Panc1 (cell line): ENCODE data around the gene CTNND2.

Experiments
- POLR2AphosphoS5 ChIP-seq: IDR thresholded peaks from 2 replicates; pipeline ENCODE4 v1.6.1; 2012; ENCODE audit warnings: mild to moderate bottlenecking, low read depth, low read length, moderate library complexity
- TCF7L2 ChIP-seq: IDR thresholded peaks from 2 replicates; pipeline ENCODE4 v1.6.1; 2011; ENCODE audit warnings: mild to moderate bottlenecking, low read depth, low read length, inconsistent platforms
- TF ChIP-seq, protein P1 (sequence below): fragments of 450-650 bp; IDR thresholded peaks from 2 replicates; pipeline ENCODE4 v1.5.1; 2017; ENCODE audit warnings: mild to moderate bottlenecking
- TF ChIP-seq, protein P2 (sequence below), 2 experiments: IDR thresholded peaks; 2 replicates each; pipeline ENCODE4 v1.6.1; 2011 to 2012; ENCODE audit warnings: low read depth in 2 of 2, control low read depth in 1 of 2, low read length in 1 of 2, mild to moderate bottlenecking in 1 of 2, moderate library complexity in 1 of 2; ENCODE audit not compliant: insufficient read depth in 1 of 2

DNA sequence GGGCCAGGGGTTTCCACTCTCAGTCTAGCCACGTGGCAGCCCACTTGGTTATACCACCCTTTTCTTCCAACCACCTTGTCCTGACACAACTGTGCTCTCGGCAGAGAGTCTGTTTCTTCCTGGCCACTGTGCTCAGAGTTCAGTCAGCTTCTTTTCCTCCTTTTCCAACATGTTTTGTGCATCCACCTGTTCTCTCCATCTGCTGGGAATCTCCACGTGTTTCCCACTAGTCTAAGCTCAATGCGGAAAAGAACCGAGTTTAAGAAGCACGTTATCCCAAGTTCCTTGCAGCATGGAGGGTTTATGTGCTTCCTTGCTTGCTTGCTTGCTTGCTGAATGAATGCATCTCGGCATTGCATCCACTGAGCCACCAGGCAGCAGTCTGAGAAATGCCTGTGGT, 599.6 kb downstream of the CTNND2 start:
- TF ChIP-seq, protein P1, sequence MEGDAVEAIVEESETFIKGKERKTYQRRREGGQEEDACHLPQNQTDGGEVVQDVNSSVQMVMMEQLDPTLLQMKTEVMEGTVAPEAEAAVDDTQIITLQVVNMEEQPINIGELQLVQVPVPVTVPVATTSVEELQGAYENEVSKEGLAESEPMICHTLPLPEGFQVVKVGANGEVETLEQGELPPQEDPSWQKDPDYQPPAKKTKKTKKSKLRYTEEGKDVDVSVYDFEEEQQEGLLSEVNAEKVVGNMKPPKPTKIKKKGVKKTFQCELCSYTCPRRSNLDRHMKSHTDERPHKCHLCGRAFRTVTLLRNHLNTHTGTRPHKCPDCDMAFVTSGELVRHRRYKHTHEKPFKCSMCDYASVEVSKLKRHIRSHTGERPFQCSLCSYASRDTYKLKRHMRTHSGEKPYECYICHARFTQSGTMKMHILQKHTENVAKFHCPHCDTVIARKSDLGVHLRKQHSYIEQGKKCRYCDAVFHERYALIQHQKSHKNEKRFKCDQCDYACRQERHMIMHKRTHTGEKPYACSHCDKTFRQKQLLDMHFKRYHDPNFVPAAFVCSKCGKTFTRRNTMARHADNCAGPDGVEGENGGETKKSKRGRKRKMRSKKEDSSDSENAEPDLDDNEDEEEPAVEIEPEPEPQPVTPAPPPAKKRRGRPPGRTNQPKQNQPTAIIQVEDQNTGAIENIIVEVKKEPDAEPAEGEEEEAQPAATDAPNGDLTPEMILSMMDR, result no peak
- TF ChIP-seq POLR2AphosphoS5 (no peak), TCF7L2 (no peak)
- TF ChIP-seq, protein P2, sequence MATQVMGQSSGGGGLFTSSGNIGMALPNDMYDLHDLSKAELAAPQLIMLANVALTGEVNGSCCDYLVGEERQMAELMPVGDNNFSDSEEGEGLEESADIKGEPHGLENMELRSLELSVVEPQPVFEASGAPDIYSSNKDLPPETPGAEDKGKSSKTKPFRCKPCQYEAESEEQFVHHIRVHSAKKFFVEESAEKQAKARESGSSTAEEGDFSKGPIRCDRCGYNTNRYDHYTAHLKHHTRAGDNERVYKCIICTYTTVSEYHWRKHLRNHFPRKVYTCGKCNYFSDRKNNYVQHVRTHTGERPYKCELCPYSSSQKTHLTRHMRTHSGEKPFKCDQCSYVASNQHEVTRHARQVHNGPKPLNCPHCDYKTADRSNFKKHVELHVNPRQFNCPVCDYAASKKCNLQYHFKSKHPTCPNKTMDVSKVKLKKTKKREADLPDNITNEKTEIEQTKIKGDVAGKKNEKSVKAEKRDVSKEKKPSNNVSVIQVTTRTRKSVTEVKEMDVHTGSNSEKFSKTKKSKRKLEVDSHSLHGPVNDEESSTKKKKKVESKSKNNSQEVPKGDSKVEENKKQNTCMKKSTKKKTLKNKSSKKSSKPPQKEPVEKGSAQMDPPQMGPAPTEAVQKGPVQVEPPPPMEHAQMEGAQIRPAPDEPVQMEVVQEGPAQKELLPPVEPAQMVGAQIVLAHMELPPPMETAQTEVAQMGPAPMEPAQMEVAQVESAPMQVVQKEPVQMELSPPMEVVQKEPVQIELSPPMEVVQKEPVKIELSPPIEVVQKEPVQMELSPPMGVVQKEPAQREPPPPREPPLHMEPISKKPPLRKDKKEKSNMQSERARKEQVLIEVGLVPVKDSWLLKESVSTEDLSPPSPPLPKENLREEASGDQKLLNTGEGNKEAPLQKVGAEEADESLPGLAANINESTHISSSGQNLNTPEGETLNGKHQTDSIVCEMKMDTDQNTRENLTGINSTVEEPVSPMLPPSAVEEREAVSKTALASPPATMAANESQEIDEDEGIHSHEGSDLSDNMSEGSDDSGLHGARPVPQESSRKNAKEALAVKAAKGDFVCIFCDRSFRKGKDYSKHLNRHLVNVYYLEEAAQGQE (IDR thresholded peaks at IDR 0.05; ENCODE audit: insufficient read depth in 1 of 2, low read depth in 2 of 2, low read length in 1 of 2), result no peak
